Bone marrow (tissue), 2 donors: ENCODE results near the gene PYCR2.
A peak's percentile ranks its signal among the peaks of the same experiment; 100 is the strongest.

ENCODE experiments used
- DNase-seq, 2 donors: peaks; one replicate each; lab custom pipeline; 2025; lab: John Stamatoyannopoulos, UW

Gene PYCR2

DNA sequence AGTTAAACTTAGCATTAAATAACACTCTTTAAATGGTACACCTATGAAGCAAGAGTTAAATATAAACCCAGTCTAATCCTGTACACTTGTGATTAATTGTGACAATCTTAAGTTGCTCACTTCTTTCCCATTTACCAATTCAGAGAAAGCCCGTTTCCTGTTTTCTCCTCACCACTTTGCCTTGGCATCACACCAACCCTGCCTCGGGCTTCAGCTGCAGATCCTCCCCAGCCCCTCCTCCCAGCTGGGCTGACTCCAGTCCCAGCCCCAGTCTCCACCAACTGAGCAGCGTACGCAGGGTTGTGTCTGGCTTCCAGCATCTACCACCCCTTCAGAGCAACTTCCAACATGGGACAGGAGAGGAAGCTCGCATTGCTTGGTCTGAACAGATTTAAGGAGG is 4.1 kb downstream of the PYCR2 start:
- peak; percentile 5 to 86 for DNase-seq

DNA sequence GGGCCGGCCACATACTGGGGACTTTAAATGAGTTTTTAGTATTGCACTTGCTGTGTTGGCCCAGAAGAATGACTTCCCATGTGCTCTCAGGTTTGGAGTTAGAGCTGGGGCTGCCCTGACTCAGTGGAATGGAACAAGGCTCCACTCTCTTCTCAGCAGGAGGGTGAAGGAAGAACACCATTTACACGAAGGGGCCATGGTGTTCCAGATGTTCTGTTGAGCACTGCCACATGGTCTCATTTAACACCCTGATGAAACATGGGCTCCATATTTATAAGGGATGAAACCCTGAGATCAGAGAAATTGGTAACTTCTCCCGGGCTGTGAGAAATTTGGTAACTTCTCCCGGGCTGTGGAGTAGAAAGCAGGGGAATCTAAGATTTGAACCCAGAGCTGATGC is 5.8 kb downstream of the PYCR2 start:
- no peak for DNase-seq

DNA sequence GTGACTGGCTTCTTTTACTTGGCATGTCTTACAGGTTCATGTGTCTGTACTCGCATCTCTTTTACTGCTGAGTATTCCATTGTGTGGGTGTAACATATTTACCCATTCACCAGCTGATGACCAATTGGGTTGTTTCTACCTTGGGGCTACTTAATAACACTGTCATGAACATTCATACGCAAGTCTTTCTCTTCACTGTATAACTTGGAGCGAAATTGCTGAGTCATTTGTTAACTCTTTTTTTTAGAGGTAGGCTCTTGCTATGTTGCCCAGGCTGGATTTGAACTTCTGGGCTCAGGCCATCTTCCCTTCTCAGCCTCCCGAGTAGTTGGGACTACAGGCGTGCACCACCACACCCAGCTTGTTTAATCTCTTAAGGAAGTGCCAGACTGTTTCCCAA is 6.5 kb downstream of the PYCR2 start:
- no peak for DNase-seq

DNA sequence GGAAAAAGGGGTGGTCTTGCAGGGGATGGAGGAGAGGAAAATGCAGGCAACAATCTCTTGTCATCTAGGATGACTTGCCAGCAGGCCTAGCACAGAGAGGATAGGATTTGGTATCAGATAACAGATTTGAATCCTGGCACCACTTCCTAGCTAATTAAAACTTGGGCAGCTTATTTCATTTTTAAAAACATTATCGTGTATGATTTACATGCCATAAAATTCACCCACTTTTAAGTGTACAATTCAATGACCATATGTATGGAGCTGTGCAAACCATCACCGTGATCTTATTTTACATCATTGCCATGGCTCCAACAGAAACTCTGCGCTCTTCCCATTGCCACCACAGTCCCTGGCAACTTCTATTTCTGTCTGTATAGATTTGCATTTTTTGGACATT is 6.9 kb downstream of the PYCR2 start:
- DNase-seq: no peak

DNA sequence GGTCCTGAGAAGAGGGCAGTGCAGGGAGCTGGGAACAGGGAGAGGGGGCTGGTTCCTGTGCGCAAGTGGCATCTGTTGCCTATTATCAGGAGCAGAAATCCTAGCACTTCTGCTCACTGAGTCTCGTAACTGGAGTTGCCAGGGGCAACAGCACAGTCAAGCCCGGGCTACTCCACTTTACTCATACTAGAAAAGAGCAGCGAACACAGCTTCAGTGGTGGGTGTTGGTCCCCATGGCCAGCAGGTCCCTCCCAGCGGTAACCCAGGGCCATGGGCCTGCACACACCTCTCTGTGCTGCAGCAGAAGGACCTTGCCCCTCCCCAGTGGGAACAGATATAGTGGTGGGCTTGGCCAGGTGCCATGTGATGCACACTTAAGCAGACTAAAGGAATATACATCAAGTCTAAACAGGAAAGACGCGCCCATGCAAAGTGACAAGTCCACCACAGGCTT is 8.5 kb downstream of the PYCR2 start:
- no peak for DNase-seq

DNA sequence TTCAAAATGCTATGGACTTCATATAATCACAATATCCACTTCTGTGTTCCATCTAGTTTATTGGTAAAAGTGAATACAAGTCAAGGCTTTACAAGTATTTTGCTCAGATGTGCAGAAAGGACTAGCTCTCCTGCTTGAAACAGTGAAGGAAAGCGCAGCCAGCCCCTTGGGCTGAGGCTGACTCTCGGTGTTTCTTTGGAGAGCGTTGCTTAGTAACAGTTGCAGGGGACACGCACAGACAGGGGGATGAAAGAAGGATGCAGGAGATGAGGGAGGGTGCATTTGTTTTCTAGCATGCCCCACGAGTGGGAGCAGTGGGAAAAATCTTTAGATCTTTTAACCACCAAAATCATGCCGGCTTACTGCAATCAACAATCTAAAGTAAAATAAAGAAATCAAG is 9.1 kb downstream of the PYCR2 start:
- no peak for DNase-seq

DNA sequence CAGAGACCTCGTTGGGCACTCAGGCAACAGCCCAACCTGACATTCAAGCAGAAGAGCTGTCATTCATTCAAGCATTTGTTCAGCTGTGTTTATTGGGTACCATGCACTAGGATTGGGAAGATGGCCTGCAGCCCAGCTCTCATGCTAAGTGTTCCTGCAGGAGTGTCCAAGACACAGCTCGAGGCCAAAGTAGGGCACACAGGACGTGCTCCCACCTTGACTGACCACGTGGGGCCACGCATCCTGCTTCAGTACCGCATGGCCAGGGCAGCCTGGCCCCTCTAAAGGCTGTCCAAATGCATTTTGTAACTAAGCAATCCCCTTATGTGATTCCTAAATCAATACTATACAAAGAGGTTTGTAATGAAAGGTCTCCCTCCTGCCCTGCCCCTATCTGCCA is 9.7 kb downstream of the PYCR2 start:
- no peak for DNase-seq

DNA sequence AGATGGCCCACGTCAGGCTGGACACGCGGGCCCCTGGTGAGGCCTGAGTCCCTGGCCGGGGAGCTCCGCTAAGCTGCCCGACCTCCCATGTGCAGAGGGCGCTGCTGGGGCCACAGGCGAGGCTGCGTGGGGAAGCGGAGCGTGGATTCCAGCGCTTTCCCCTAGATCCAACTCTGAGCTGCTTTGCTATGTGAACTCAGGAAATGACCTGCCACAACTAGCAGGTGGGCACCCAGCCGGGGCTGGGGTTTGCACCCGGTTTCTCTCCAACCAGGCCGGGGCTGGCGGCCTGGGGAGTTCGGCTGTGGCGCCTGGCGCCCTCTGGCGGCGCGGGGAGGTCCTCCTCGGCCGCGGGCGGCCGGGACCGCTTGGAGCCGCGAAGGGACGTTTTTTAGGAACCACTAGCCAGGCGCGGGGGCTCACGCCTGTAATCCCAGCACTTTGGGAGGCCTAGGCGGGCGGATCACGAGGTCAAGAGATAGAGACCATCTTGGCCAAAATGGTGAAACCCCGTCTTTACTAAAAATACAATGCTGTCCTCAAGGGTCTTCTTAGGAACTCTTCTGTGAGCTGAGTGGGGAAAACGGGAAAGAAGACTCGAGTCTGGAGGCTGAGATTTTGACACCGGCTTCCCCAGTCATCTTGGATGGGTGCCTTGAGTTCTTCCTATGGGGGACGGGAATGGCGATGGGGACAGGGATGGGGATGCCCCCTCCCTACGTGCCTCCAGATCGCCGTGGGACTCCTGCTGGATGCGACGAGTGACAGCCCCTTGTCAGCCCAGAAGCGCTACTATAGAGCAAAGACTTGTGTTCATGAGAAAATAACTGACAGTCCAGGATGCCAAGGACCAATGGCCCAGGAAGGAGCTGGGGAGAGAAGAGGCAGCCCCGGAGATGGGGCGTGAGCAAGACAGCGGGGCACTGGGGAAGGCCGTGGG is 12.6 kb downstream of the PYCR2 start:
- DNase-seq: peak in 1 of 2 donors; percentile 16

DNA sequence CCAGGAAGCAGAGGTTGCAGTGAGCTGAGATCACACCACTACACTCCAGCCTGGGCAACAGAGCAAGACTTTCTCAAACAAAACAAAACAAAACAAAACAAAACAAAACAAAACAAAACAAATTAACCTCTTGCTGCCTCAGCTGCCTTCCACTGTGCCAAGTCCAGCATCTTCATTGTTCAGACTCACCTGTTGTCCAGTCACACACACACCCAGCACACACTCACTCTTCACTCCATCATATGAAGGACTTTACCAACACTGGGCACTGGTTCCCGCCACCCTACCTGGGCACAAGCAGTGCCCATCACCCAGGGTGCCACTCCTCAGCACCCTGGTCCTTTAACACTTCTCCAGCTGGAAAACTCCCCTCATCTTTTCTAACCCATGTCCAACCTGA is 14.6 kb downstream of the PYCR2 start:
- DNase-seq: no peak

DNA sequence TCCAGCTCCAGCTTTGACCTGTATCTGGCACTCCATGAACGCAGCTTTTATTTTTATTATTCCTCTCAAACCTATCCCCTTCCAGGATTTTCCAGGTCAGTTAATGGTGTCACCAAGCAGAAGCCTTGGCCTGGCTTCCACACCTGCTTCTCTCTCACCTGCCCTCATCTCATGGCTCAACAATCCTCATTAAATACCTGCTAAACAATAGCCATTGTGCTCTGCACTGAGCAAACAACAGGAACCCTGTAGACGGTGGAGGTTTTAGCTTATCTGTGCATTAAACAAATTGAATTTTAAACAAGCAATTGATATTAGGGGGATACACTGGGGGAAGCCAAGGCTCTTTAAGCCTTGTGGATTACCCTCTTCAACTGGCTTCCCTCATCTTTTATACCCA is 15.3 kb downstream of the PYCR2 start:
- no peak for DNase-seq

DNA sequence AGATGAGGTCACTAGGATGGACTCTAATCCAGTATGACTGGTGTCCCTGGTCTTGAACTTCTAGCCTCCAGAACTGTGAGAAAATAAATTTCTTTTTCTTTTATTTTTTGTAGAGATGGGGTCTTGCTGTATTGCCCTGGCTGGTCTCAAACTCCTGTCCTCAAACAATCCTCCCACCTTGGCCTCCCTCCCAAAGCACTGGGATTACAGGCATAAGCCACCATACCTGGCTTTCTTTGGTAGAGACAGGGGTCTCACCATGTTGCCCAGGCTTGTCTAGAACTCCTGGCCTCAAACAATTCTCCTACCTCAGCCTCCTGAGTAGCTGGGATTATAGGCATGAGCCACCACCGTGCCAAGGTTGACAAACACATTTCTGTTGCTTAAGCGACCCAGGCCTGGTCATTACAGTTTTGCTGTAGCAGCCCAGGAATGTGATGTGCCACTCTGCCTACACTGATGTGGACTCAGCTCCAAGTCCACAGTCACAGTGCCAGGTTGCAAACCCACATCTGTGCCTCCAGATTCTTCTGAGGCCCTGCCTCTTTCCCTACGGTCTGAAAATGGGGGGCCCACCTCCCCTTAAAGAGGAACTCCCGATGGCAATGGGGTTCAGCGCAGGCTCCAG is 15.9 kb downstream of the PYCR2 start:
- no peak for DNase-seq

DNA sequence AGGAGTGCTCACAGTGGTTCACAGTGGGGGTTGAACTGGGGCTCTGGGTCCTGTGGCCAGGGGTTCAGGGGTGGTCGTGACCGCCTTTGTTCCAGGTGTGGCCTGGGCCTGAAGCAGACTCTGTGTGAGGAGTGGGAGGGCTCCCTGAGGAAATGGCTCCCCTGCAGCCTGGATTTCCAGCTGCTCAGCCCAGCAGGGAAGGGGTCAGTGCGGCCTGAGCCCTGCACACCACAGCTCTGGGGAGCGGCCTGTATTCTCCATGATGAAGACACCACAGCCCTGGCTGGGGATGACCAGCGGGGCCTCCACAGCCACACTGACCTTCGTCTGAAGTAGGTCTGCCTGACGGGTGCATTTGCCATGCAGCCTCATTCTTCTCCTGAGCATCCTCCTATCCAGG is 16.7 kb downstream of the PYCR2 start:
- no peak for DNase-seq

DNA sequence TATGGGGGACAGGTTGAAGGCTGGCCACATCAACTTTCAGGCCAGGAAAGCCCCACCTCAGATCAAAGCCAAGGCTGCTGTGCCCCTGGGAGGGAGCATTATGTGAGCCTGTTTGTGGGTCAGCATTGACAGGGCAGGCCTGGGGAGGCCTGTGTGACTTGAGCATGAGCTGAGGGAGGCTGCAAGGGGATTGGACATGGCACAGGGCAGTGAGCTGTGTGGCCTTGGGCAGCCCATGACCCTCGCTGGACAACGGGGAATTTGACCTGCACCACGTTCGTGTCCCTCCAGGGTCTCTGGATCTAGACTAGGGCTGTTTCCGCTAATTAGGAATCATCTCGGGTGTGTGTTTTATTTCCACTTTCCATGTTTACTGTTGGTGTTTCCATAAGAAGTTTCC is 17.6 kb downstream of the PYCR2 start:
- no peak for DNase-seq

DNA sequence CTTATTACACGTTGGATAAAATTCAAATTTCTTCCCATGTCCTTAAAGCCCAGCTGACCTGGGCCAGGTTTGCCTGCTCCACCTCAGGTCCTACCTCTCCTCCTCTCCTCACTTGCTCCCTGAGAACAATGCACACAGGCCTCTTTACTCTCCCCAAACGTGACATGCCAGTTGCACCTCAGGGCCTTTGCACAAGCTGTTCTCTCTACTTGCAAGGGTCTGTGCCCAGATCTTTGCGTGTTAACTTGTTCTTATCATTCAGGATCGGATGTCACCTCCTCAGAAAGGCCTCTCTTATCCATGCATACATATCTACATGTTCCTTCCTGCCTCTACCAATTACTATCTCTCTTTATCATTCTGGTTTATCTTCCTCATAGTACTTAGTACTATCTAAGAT is 20.4 kb downstream of the PYCR2 start:
- no peak for DNase-seq

DNA sequence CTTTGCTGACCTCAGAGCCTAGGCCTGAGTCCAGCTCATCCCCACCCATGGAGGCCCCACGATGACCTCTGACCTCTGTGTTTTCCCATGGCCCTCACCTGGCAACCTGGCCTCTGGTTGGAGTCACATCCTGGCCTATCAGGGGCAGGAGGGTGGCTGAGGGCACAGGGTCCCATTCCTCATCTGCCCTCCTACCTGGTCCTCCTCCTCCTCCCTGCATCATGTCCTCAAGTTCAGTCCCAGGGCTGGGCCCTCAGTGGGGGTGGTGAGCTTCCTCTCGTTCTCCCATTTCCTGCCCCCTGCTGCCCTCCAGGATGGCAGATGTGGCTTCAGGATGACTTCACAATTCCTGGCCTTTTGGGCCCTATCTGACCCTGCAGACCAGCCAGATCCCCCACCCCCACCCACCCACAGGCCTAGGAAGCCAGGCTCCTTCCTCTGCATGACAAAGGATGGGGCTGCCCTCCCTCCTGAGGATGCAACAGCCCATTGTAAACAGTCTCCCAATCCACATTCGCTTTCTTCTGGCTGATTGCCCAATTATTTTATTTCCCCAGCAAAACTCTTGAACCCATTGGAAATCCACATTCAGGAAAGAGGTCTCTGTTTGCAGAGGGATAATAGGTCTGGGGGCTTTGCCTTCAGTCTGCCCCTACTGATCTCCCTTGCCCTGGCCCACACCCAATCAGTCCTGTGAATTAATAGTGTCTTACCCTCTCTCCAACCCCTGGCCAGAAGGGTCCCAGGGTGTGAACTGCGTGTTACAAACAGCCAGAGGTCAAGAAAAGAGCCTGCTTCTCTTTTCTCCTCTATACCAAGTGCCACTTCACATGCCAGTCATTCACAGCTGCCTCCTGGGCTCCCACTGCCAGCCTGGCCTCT is 24.8 kb downstream of the PYCR2 start:
- no peak for DNase-seq

DNA sequence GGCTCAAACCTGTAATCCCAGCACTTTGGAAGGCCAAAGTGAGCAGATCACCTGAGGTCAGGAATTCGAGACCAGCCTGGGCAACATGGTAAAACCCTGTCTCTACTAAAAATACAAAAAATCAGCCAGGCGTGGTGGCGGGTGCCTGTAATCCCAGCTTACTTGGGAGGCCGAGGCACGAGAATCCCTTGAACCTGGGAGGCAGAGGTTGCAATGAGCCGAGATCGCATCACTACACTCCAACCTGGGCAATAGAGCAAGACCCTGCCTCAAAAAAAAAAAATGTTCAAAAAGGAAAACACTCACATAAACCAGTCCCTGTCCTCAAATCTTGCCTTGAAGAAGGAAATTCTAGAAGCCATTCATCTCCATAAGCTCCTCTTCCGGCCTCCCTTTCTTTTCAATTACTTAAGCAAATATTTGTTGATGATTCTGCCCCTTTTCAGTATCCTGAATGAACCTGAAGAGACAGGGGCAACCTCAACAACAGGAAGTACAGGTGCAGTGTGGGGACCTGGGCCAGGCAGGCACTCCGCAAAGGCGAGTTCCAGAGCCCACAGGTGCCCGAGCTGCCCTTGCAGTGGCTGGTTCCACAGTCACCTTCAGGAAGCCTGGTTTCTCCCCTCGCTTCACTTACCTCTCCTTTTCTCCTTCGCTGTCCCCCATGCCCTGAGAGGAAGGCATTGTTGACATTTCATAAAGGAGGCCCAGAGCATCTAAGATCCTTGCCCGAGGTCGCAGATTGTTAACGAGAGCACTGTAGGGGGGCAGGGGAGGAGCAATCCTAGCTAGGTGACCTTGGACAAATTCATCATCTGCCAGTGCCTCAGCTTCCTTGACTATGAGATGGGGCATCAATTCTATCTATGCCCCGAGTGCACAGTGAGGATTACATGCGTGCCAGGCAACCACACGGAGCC is 26.2 kb downstream of the PYCR2 start:
- no peak for DNase-seq

DNA sequence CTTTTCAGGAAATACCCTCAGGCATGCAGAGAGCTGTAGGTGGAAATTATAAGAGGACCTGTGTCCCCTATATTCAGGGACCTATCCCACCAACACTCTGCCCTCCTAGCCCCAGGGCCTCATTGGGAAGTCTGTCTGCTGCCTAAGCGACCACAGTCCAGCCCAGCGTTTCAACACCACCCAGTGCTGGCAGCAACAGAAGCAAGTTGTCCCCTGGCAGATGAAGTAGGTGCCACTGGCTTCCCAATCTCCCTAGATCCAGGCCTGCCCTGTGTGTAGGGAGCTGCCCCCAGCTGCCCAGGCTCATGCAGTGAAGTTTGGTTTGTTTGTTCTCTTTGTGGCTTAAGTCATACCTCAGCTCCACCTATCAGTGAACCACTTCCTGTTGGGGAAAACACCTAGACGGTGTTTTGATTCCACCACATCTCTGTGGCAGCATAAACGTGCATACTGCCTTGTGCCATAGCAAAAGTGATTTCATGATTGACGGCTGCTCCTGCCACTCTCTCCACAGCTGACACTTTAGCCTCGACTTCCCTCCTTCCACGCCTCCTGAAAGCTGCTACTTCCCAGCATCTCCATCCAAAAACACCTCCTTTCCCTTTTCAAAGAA is 27.0 kb downstream of the PYCR2 start:
- no peak for DNase-seq

DNA sequence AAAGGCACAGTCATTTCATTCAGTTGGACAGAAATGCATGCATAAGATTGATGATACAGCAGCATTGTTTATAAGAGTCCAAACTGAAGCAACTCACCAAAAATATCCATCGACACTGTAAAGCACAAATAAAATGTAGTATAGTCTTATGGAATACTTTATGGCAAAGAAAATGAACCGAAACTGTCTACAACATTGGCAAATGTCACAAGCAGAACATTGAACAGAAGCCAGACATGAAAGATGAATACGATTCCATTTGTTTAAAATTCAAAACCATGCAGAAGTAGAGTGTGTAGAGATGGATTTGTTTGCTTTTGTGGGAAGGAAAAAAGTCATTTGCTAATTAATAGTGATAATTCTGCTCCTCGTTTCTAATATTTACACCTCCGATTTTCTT is 27.6 kb downstream of the PYCR2 start:
- DNase-seq: no peak

DNA sequence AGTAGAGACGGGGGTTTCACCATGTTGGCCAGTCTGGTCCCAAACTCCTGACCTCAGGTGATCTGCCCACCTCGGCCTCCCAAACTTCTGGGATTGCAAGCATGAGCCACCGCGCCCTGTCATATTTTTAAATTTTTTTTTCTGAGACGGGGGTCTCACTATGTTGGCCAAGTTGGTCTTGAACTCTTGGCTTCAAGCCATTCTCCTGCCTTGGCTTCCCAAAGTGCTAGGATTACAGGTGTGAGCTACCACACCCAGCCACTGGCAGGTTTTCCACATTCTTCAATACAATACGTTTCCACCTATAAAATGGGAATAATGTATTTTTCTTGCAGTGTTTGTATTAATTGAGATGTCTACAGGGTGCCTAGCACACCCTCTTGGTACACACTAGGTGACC is 31.7 kb downstream of the PYCR2 start:
- DNase-seq: no peak

DNA sequence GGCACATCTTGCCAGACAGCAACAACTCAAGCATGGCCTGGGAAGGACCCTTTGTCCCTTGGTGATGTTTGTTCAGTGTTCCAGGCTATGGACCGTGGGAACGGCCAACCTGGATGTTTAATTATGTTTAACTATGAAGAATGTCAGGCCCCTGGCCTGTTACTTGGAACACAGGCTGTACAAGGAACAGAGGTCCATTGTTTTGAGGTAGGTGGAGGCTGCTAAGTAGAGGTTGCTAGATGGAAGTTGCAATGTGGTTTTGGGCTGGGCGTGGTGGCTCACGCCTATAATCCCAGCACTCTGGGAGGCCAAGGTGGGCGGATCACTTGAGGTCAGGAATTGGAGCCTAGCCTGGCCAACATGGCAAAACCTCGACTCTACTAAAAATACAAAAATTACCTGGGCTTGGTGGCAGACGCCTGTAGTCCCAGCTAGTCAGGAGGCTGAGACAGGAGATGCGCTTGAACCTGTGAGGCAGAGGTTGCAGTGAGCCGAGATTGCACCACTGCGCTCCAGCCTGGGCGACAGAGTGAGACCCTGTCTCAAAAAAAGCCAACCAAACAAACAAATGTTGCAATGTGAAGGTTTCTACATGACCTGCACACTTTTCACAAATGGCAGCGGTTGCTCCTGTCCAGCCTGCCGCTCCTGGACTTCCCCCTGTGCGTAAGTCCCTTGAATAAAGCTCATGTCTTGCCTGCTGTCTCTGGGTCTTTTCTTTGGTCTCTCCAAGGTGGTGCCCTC is 32.6 kb downstream of the PYCR2 start:
- DNase-seq: no peak
